ENCODE measurements around the gene TM6SF1. TPM values are rescaled to one million over a fixed set of nuclear protein-coding genes. Genes with fewer than 3 reads are reported as not detected.
"Not testable (repeated sequence)": the region's sequence is repeated elsewhere in the genome, so short reads cannot be mapped to it uniquely, and the experiment has no call there.

Gene TM6SF1
- polyA plus RNA-seq, 3 donors = 1.7 to 2.0 (median 1.8) TPM

GRCh38 chr15:83115410-83115809 lies 8.0 kb downstream of the TM6SF1 start:
- DNase-seq (ENCODE audit: low read depth in 3 of 3, low spot score in 2 of 3) = no peak

GRCh38 chr15:83115831-83116565 lies 8.6 kb downstream of the TM6SF1 start:
- no peak for DNase-seq (ENCODE audit: low read depth in 3 of 3, low spot score in 2 of 3)

DNA sequence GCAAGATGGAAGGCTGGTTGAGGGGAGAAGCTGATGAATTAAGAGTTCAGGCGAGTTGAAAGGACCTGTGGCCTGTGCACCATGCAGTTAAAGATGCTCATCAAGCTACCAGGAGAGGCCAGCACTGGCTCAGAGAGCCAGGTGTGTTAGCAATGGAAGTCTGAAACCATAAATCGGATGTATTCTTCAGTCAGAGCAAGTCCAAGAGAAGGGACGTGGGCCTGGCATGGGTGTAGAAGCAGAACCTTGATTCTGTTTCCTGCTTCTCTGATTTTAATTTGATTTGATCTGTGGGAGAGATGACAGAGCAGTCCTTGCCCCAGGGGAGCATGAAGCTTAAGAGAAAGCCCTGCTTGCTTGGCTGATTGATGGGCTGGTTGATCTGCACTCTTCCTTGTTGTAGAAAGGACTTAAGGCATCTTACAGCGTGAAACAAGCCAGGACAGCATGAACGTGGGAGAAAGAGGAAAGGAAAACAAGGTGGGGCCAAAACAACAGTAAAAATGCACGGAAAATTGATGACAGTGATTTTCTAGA lies 10.9 kb downstream of the TM6SF1 start:
- no peak for DNase-seq (ENCODE audit: low read depth in 3 of 3, low spot score in 2 of 3)

DNA sequence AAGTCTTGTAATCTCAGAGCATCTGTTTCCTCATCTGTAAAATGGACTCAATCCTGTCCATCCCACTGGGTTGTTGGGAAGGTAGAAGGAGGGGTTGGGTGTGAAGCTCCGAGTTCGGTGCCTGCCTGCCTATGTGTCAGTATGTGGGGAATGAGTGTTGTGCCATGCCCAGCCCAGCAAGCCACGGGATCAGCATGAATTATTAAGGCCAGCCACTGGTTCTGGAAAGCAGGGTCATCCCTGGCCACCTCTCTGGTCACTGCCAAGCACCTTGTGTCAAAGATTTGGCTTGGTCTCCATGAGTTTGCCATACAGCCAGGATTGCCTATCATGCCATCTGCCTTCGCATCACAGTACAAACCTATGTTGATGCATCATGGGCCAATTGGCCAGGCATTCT lies 11.5 kb downstream of the TM6SF1 start:
- DNase-seq (ENCODE audit: low read depth in 3 of 3, low spot score in 2 of 3) = no peak

GRCh38 chr15:83119968-83120581 lies 12.6 kb downstream of the TM6SF1 start:
- no peak for DNase-seq (ENCODE audit: low read depth in 3 of 3, low spot score in 2 of 3)

DNA sequence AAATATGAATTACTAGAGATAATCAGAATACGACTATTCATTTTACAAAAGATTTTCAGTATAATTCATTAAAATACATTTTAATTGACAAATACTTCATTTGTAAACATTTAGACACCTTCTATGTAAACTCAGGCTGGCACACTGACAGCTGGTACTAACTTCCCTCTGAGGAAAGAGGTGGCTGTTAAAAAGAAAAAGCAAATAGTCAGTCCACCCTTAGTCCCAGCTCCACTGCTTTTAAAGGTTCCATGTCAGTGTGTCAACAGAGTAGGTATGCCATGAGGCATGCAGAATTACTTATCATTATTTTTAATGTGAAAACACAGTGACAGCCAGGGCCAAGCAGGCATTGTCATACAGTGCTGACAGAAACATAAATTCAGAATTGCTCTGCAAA lies 16.1 kb downstream of the TM6SF1 start:
- DNase-seq (ENCODE audit: low read depth in 3 of 3, low spot score in 2 of 3) = no peak

DNA sequence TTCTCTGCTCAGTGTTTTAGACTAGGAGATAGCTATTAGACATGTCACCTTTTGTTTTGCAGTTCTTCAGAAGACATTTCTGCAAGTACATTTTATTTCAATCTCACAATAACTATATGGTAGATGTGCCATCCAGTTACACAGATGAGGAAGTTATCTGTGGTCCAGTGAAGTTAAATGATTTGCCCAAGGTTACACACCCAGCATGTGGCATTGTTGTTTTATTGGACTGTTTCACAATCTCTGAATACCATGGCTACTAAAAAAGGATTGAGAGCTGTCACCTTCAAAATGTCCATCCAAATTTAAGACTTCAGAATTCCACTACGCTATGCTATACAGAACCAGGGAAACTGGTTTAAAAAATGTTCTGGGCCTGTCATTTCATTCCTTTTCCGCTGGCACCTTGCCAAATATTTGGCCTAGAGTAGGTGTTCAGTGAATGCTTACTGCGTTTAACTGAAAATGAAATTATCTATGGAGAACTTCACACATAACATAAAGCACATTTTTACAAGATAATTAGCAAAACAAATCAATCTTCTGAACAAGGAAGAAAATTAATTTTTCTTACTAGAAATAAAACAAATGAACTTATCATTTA lies 20.2 kb downstream of the TM6SF1 start:
- no peak for DNase-seq (ENCODE audit: low read depth in 3 of 3, low spot score in 2 of 3)

DNA sequence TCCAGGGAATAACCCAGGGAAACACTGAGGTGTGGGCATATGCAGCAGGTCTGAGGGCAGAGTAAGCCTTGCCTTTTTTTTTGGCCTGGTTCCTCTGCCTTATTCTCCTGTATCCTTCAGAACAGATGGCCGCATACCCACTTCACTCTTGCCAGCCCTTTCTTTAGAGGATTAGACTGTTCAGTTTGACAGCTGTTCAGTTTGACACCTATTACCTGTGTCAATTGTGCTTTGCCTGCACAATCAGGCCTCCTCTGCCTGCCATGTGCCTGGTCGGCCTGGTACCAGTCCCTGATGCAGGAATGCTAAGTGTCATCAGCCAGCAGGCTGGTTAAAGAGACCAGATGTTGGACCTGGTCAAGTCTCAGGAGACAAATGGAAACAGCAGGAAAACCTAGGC lies 22.3 kb downstream of the TM6SF1 start:
- DNase-seq (ENCODE audit: low read depth in 3 of 3, low spot score in 2 of 3) = no peak

DNA sequence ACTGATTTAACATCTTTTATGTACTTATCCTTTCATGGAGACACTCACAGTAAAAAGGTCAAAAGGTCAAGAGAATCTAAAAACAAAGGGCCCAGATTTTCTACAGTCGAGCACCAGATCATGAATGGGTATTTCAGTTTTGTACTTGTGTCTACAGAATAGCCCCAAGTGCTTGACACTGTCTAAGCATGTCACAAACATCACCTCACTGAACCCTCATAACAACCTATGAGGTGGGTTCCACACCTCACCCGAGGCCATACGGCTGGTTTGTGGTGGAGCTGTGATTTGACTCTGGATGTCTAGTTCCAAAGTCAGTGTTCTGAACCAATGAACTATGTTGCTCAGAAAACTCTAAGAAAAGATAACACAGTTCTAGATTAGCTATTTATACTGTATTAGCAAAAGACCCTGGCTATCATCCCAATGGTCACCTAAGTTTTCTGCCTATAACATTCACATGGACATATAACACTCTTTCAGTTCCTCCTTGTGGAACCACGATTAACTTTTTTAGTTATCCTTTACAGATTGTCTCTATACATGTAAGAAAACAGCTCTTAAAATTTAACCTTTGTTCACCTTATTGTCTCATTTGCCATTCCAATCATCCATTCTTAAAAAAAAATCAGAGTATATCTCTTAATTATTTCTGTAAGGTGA lies 25.5 kb downstream of the TM6SF1 start:
- no peak for DNase-seq (ENCODE audit: low read depth in 3 of 3, low spot score in 2 of 3)

- not testable (repeated sequence) for DNase-seq (ENCODE audit: low read depth in 3 of 3, low spot score in 2 of 3)
These were observed 34.7 kb downstream of the TM6SF1 start for GRCh38 chr15:83142151-83142550.

DNA sequence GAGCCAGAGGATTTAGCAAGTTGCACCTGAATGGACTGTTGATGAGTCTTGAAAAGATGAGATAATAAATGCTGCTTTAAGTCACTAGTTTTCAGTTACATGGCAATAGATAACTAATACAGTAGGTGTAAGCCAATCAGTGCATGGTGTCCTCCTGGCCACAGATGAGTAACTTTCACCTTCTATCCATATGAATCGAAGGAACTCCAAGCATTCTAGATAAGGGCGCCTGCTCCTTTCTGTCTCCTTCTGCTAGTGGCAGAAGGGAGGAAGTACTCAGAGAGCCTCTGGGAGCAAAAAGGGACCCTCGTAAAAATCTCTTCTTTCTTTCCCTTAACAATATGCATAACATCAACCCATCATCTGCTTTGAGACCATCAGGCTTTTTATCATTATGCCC lies 37.3 kb downstream of the TM6SF1 start:
- DNase-seq (ENCODE audit: low read depth in 3 of 3, low spot score in 2 of 3) = no peak

DNA sequence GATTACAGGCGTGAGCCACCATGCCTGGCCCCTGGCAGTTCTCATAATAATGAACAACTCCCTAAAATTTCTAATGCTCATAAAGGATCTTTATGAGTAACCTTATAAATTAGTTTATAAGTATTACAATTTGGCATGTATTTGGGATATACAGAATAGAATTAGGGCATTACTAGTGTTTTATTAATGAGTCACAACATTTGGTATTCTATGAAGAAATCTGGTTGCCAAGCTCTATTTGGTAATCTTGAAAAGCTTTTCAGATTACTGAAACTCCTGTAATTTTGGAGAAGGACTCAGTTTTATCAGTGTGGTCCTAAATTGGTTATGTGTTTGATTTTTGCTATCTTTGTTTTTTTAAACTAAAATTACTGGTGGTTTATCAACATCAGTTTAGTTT lies 45.8 kb downstream of the TM6SF1 start:
- DNase-seq (ENCODE audit: low read depth in 3 of 3, low spot score in 2 of 3) = no peak

- no peak for DNase-seq (ENCODE audit: low read depth in 3 of 3, low spot score in 2 of 3)
These were observed 48.5 kb downstream of the TM6SF1 start for GRCh38 chr15:83155942-83156341.

- DNase-seq (ENCODE audit: low read depth in 3 of 3, low spot score in 2 of 3) = no peak
These were observed 50.9 kb downstream of the TM6SF1 start for GRCh38 chr15:83158393-83158792.

DNA sequence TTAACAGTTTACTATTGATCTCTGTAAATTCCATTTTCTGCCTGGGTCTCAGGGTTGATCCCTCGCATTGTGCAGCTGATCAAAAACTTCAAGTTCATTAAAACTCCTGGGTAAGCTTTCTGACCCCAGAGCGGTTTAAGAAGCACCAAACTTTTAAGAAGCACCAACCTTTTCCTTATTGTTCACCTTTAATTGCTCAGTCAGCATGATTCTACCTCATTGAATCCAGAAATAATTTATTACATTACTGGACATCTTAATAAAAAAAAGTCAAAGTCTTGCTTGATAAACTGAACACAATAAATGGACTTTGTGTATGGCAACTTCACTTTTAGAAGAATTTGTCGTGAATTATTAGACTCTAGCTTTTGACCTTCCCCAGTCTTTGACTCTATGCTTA lies 53.3 kb downstream of the TM6SF1 start:
- DNase-seq (ENCODE audit: low read depth in 3 of 3, low spot score in 2 of 3) = no peak

DNA sequence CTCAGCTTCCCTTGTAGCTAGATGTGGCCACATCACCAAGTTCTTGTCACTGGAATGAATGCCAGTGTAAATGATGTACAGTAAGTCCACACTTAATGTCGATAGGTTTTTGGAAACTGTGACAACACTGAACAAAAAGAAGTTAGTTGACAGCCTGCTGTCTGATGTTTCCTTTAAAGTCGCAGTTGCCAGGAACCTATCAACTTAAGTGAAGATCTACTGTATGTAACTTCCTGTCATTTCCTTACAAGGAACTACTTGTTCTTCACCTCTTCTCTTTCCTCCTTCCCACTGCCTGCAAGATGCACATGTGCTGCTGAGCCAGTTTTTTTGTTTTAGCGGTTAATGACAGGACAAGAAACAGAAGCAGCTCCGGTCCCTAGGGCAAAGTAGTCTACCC lies 55.6 kb downstream of the TM6SF1 start:
- no peak for DNase-seq (ENCODE audit: low read depth in 3 of 3, low spot score in 2 of 3)

- DNase-seq (ENCODE audit: low read depth in 3 of 3, low spot score in 2 of 3) = no peak
These were observed 56.8 kb downstream of the TM6SF1 start for GRCh38 chr15:83164111-83164770.

DNA sequence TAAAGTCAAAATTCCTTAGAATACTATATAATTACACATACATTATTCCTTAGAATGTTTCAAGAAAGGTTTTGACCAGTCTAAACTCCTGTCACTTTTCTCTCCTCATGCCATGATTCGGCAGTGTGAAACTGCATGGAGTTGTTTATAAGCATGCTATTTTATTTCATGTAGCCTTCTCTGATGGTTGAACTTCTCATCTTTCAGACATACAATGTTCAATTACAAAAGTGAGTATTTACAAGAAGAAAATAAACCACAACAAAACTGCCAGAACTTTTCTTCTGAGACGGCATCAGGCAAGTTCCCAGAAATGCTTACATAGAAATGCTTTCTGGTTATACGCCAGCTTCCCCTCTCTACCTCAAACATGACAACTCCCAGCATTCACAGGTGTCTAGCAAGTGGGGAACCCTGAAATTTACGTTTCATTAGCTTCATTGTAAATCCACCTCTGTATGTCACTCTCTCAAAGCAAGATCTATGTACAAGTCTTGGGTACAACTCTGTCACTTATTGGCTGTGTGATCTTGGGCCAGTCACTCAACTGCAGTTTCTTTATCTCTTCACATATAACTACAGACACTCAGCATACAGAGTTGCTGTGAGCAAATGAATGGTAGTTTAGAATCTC lies 57.4 kb downstream of the TM6SF1 start:
- no peak for DNase-seq (ENCODE audit: low read depth in 3 of 3, low spot score in 2 of 3)

DNA sequence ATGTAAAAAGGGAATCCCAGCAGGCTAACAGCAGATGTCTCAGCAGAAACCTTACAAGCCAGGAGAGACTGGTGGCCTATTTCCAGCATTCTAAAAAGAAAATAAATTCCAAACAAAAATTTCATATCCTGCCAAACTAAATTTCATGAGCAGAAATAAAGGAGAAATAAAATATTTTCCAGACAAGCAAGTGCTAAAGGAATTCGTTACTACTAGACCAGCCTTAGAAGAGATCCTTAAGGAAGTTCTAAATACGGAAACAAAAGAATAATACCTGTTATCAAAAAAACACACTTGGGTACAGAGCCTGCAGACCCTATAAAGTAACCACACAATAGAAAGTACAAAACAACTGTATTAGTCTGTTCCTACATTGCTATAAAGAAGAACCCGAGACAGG lies 58.8 kb downstream of the TM6SF1 start:
- no peak for DNase-seq (ENCODE audit: low read depth in 3 of 3, low spot score in 2 of 3)

GRCh38 chr15:83166830-83167229 lies 59.4 kb downstream of the TM6SF1 start:
- no peak for DNase-seq (ENCODE audit: low read depth in 3 of 3, low spot score in 2 of 3)

All from right renal cortex interstitium (tissue), 3 donors.